GM12878 (cell line): Measurements from ENCODE around the gene S1PR2. TPM values are rescaled to one million over a fixed set of nuclear protein-coding genes. Genes with fewer than 3 reads are reported as not detected.

Source experiments
- ATAC-seq: fragments of 200-7000 bp; cut with Tn5 transposase; 3 replicates; pipeline ENCODE4 v1.9.1; 2020; ENCODE audit warnings: mild to moderate bottlenecking, moderate library complexity
- BruUV-seq: library from RNA; stranded (reverse); fragments of 400-500 nt; replicated peaks from 2 replicates; lab custom pipeline; 2021; lab: Mats Ljungman, UMichigan
- CTCF ChIA-PET: fragments of 300-600 bp; sonication (Branson Sonifier 250); formaldehyde crosslinking; extraction: SDS; loops from one replicate; lab custom pipeline; 2021; ENCODE audit warnings: inconsistent platforms; lab: Yijun Ruan, JAX
- POLR2A ChIA-PET: fragments of 350-600 bp; formaldehyde crosslinking; extraction: SDS; loops from one replicate; lab custom pipeline; 2021; ENCODE audit warnings: inconsistent platforms; lab: Charles Lee
- RAD21 ChIA-PET: fragments of 300-600 bp; sonication (Branson Sonifier 250); formaldehyde crosslinking; loops from one replicate; lab custom pipeline; 2023; ENCODE audit warnings: antibody characterized with exemption; ENCODE audit not compliant: unreplicated experiment; lab: Charles Lee
- SMC1A ChIA-PET: fragments of 300-600 bp; sonication (Branson Sonifier 250); formaldehyde crosslinking; loops from one replicate; lab custom pipeline; 2023; ENCODE audit not compliant: unreplicated experiment, uncharacterized antibody; lab: Charles Lee
- DNase-seq: peaks from one replicate; pipeline ENCODE4 v3.0.0-alpha.2; 2011; ENCODE audit warnings: low read depth, low spot score
- FAIRE-seq: peaks from 3 replicates; lab custom pipeline; 2011; peaks lifted over from hg19 to GRCh38; lab: Jason Lieb, UNC
- H2AFZ ChIP-seq: 2 replicates; pipeline ENCODE4 v1.6.0; 2011; ENCODE audit warnings: low read depth, low read length, control low read depth; ENCODE audit not compliant: control insufficient read depth
- H3K27ac ChIP-seq: 2 replicates; pipeline ENCODE4 v1.5.1; 2011; ENCODE audit warnings: control low read depth; ENCODE audit not compliant: control insufficient read depth, insufficient read depth
- H3K27me3 ChIP-seq, 2 experiments: replicated peaks in 1 of 2; 2 replicates each; pipeline versions ENCODE4 v1.6.0 to v1.6.1; 2011; ENCODE audit warnings: low read length in 1 of 2; ENCODE audit not compliant: control insufficient read depth in 2 of 2, insufficient read depth in 2 of 2
- H3K36me3 ChIP-seq, 2 experiments: 2 replicates each; pipeline ENCODE4 v1.5.1; 2011; ENCODE audit warnings: low read length in 1 of 2; ENCODE audit not compliant: control insufficient read depth in 2 of 2, insufficient read depth in 2 of 2
- H3K4me1 ChIP-seq: 2 replicates; pipeline ENCODE4 v1.6.1; 2011; ENCODE audit warnings: mild to moderate bottlenecking, low read length, moderate library complexity, mixed read lengths; ENCODE audit not compliant: control insufficient read depth, insufficient read depth
- H3K4me2 ChIP-seq: 2 replicates; pipeline ENCODE4 v1.6.0; 2011; ENCODE audit warnings: control low read depth; ENCODE audit not compliant: control insufficient read depth, insufficient read depth
- H3K4me3 ChIP-seq: fragments of 200-600 bp; sonication (generic); 2 replicates; pipeline ENCODE4 v1.5.1; 2016
- H3K79me2 ChIP-seq: 2 replicates; pipeline ENCODE4 v1.6.0; 2011; ENCODE audit warnings: low read length; ENCODE audit not compliant: control insufficient read depth, insufficient read depth
- H3K9ac ChIP-seq: 2 replicates; pipeline ENCODE4 v1.8.0; 2011; ENCODE audit warnings: low read length, control low read depth, mixed read lengths; ENCODE audit not compliant: control insufficient read depth, insufficient read depth
- H3K9me3 ChIP-seq: replicated peaks from 3 replicates; pipeline ENCODE4 v1.5.1; 2011; ENCODE audit warnings: mild to moderate bottlenecking, low read length; ENCODE audit not compliant: control insufficient read depth, insufficient read depth
- H4K20me1 ChIP-seq: 2 replicates; pipeline ENCODE4 v1.6.0; 2011; ENCODE audit not compliant: control insufficient read depth, insufficient read depth
- ATF7 ChIP-seq: fragments of 450-650 bp; IDR thresholded peaks from 2 replicates; pipeline ENCODE4 v1.6.1; 2016; ENCODE audit warnings: low read depth, mild to moderate bottlenecking
- EZH2 ChIP-seq: IDR thresholded peaks from 2 replicates; pipeline ENCODE4 v1.6.1; 2012; ENCODE audit warnings: low read depth, mild to moderate bottlenecking, control low read depth, inconsistent platforms, low read length, borderline replicate concordance; ENCODE audit not compliant: control insufficient read depth
- HDAC2 ChIP-seq: fragments of 200-600 bp; sonication (generic); IDR thresholded peaks from 2 replicates; pipeline ENCODE4 v1.6.1; 2017
- RCOR1 ChIP-seq: conservative IDR thresholded peaks from 2 replicates; pipeline ENCODE4 v1.6.1; 2012; ENCODE audit warnings: low read depth, low read length, improper control_type of control experiment
- RUNX3 ChIP-seq: IDR thresholded peaks from 2 replicates; pipeline ENCODE4 v1.6.1; 2012; ENCODE audit warnings: low read length, inconsistent platforms
- TCF3 ChIP-seq: IDR thresholded peaks from 2 replicates; pipeline ENCODE4 v1.6.1; 2012; ENCODE audit warnings: low read depth, mild to moderate bottlenecking, low read length, borderline replicate concordance; ENCODE audit not compliant: insufficient read depth
- WRNIP1 ChIP-seq: IDR thresholded peaks from 2 replicates; pipeline ENCODE4 v1.6.1; 2011; ENCODE audit warnings: low read depth, low read length, improper control_type of control experiment, borderline replicate concordance
- YBX1 ChIP-seq: fragments of 450-650 bp; IDR thresholded peaks from 2 replicates; pipeline ENCODE4 v1.6.1; 2016; ENCODE audit warnings: antibody characterized with exemption
- ZNF622 ChIP-seq: fragments of 450-650 bp; IDR thresholded peaks from 2 replicates; pipeline ENCODE4 v1.6.1; 2017; ENCODE audit warnings: mild to moderate bottlenecking, inconsistent platforms
- WGBS: methylation state at CpG from one replicate; pipeline ENCODE4 v1.1.6; 2016; ENCODE audit warnings: low lambda C conversion rate; ENCODE audit not compliant: insufficient replicate concordance, insufficient coverage; ENCODE audit errors: missing lambda C conversion rate; 5-methylcytosine and 5-hydroxymethylcytosine counted together
- in situ Hi-C: fragments of 300-500 bp; cut with MboI; formaldehyde crosslinking; loops from 9 replicates; pipeline ENCODE4 v1.14.3; 2018; ENCODE audit warnings: mixed read lengths
- intact Hi-C: fragments of 100-400 bp; cut with micrococcal nuclease; formaldehyde crosslinking; loops from one replicate; pipeline ENCODE4 v1.14.2; 2022; ENCODE audit not compliant: unreplicated experiment
- polyA plus RNA-seq, 11 experiments: library from polyadenylated mRNA; depleted of rRNA in 4 of 11; unstranded in 6 of 11; stranded (reverse) in 5 of 11; fragments of >200 nt; fragmentation: Nextera tagmentation in 4 of 11; fragmentation: Illumina TruSeq in 1 of 11; extraction: Ambion mirVana in 4 of 11; extraction: Trizol in 1 of 11; gene quantifications; 1 replicate in 1 of 11; 2 replicates in 10 of 11; pipeline versions ENCODE4 v1.2.1 to v1.2.3, GENCODE V29; 2011 to 2016; ENCODE audit warnings: inconsistent platforms in 2 of 11, missing spikeins in 2 of 11, low read depth in 1 of 11
- total RNA-seq, 4 experiments: library from RNA; depleted of rRNA in 3 of 4; stranded (reverse); fragments of >200 nt in 3 of 4; fragmentation: Illumina TruSeq in 1 of 4; extraction: Trizol in 1 of 4; gene quantifications; 2 replicates each; pipeline versions ENCODE4 v1.2.1 to v1.2.3, GENCODE V29; 2013 to 2021
- TF ChIP-seq, protein P1 (sequence below): IDR thresholded peaks from 2 replicates; pipeline ENCODE4 v1.6.1; 2012; ENCODE audit warnings: low read depth, low read length, improper control_type of control experiment
- TF ChIP-seq, protein P2 (sequence below): IDR thresholded peaks from 2 replicates; pipeline ENCODE4 v1.6.1; 2012; ENCODE audit warnings: low read length, inconsistent platforms
- TF ChIP-seq, protein P3 (sequence below): fragments of 450-650 bp; IDR thresholded peaks from 2 replicates; pipeline ENCODE4 v1.6.1; 2016; ENCODE audit warnings: mild to moderate bottlenecking, moderate library complexity, borderline replicate concordance
- TF ChIP-seq, protein P4 (sequence below): fragments of 450-650 bp; IDR thresholded peaks from 2 replicates; pipeline ENCODE4 v1.6.1; 2017; ENCODE audit warnings: antibody characterized with exemption, mild to moderate bottlenecking, moderate library complexity

The S1PR2 gene
- total and polyA plus RNA-seq, 10 of the 15 experiments (the other 5 are each of a cell fraction or from before 2014, with no cell fraction given): 4.9 to 26.8 (median 11.6) TPM

DNA sequence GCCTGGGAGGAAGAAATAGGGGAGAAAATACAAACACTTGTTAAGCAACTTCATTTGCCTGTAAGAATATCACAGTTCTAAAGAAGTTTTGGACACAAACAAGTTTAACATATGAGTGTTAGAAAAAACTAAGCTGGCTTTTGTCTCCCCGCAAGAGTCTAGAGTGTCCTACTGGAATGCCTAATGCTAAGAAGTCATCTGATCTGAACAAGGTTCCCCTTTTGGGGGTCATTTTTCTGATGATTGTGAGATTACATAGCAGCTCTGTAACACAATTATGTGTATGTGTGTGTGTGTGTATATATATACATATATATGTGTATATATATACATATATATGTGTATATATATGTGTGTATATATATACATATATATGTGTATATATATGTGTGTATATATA is 49.1 kb downstream of the S1PR2 start (continued):
- TF ChIP-seq RUNX3 (no peak), YBX1 (no peak)

DNA sequence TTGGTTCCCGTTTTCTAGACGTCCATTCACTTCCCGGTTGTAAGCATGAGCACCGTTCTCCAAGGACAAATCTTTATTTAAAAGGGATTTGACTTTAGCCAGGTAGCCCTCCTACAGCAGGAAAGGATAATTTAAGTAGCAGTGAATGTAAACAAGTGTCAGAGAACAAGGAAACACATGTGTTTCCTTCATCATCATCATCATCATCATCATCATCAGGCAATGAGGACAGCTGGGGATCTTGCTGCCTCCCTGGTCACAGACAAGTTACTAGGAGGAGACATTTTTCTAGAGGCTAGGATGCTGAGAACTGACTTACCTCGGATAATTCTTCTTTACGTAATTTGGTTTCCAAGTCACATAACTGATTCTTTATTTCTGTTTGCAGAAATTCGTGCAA is 50.7 kb downstream of the S1PR2 start:
- H2AFZ ChIP-seq: no peak overlapping the region
- FAIRE-seq: no peak
- no peaks in the 10 kb centered on the region for H3K4me1 ChIP-seq
- ChIA-PET RAD21 (no interaction called here), SMC1A (interaction anchor here (1.4 to 2.0 kb wide), 2 partner anchors 18 to 71 kb away, joined by 3 to 4 read pairs; no protein-coding TSS in a partner anchor), POLR2A (no interaction called here), CTCF (no interaction called here)
- H3K9ac ChIP-seq: no peak overlapping the region
- H4K20me1 ChIP-seq: no peaks in the 10 kb centered on the region
- H3K27ac ChIP-seq: no peak overlapping the region
- no TSS peak for BruUV-seq
- H3K4me3 ChIP-seq: no peak overlapping the region
- 94% methylated on average over 7 of the region's 7 CpGs for WGBS
- no peaks in the 10 kb centered on the region for H3K27me3 ChIP-seq
- H3K36me3 ChIP-seq: peaks cover 20 to 28% of the 10 kb centered on the region in 2 experiments
- no peak for DNase-seq
- ATAC-seq: no peak
- intact Hi-C loops (no loop called here), in situ Hi-C loops (no loop called here)
- peaks cover 18% of the 10 kb centered on the region for H3K79me2 ChIP-seq
- H3K9me3 ChIP-seq: no peaks in the 10 kb centered on the region
- no peak overlapping the region for H3K4me2 ChIP-seq
- TF ChIP-seq WRNIP1 (no peak), HDAC2 (no peak), TCF3 (no peak), RUNX3 (no peak), RCOR1 (no peak), ZNF622 (no peak), ATF7 (no peak), EZH2 (no peak)
- TF ChIP-seq, protein P1, sequence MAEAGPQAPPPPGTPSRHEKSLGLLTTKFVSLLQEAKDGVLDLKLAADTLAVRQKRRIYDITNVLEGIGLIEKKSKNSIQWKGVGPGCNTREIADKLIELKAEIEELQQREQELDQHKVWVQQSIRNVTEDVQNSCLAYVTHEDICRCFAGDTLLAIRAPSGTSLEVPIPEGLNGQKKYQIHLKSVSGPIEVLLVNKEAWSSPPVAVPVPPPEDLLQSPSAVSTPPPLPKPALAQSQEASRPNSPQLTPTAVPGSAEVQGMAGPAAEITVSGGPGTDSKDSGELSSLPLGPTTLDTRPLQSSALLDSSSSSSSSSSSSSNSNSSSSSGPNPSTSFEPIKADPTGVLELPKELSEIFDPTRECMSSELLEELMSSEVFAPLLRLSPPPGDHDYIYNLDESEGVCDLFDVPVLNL: no peak
- TF ChIP-seq, protein P2, sequence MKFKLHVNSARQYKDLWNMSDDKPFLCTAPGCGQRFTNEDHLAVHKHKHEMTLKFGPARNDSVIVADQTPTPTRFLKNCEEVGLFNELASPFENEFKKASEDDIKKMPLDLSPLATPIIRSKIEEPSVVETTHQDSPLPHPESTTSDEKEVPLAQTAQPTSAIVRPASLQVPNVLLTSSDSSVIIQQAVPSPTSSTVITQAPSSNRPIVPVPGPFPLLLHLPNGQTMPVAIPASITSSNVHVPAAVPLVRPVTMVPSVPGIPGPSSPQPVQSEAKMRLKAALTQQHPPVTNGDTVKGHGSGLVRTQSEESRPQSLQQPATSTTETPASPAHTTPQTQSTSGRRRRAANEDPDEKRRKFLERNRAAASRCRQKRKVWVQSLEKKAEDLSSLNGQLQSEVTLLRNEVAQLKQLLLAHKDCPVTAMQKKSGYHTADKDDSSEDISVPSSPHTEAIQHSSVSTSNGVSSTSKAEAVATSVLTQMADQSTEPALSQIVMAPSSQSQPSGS: no peak
- TF ChIP-seq, protein P3, sequence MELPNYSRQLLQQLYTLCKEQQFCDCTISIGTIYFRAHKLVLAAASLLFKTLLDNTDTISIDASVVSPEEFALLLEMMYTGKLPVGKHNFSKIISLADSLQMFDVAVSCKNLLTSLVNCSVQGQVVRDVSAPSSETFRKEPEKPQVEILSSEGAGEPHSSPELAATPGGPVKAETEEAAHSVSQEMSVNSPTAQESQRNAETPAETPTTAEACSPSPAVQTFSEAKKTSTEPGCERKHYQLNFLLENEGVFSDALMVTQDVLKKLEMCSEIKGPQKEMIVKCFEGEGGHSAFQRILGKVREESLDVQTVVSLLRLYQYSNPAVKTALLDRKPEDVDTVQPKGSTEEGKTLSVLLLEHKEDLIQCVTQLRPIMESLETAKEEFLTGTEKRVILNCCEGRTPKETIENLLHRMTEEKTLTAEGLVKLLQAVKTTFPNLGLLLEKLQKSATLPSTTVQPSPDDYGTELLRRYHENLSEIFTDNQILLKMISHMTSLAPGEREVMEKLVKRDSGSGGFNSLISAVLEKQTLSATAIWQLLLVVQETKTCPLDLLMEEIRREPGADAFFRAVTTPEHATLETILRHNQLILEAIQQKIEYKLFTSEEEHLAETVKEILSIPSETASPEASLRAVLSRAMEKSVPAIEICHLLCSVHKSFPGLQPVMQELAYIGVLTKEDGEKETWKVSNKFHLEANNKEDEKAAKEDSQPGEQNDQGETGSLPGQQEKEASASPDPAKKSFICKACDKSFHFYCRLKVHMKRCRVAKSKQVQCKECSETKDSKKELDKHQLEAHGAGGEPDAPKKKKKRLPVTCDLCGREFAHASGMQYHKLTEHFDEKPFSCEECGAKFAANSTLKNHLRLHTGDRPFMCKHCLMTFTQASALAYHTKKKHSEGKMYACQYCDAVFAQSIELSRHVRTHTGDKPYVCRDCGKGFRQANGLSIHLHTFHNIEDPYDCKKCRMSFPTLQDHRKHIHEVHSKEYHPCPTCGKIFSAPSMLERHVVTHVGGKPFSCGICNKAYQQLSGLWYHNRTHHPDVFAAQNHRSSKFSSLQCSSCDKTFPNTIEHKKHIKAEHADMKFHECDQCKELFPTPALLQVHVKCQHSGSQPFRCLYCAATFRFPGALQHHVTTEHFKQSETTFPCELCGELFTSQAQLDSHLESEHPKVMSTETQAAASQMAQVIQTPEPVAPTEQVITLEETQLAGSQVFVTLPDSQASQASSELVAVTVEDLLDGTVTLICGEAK: no peak
- TF ChIP-seq, protein P4, sequence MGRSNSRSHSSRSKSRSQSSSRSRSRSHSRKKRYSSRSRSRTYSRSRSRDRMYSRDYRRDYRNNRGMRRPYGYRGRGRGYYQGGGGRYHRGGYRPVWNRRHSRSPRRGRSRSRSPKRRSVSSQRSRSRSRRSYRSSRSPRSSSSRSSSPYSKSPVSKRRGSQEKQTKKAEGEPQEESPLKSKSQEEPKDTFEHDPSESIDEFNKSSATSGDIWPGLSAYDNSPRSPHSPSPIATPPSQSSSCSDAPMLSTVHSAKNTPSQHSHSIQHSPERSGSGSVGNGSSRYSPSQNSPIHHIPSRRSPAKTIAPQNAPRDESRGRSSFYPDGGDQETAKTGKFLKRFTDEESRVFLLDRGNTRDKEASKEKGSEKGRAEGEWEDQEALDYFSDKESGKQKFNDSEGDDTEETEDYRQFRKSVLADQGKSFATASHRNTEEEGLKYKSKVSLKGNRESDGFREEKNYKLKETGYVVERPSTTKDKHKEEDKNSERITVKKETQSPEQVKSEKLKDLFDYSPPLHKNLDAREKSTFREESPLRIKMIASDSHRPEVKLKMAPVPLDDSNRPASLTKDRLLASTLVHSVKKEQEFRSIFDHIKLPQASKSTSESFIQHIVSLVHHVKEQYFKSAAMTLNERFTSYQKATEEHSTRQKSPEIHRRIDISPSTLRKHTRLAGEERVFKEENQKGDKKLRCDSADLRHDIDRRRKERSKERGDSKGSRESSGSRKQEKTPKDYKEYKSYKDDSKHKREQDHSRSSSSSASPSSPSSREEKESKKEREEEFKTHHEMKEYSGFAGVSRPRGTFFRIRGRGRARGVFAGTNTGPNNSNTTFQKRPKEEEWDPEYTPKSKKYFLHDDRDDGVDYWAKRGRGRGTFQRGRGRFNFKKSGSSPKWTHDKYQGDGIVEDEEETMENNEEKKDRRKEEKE: no peak
